Measurements from ENCODE around the gene HIP1R.
"Not testable (repeated sequence)": the region's sequence is repeated elsewhere in the genome, so short reads cannot be mapped to it uniquely, and the experiment has no call there.

The HIP1R gene

GRCh38 chr12:122862872-122863701 lies 27.8 kb downstream of the HIP1R start:
- DNase-seq, result peak; percentile 26

DNA sequence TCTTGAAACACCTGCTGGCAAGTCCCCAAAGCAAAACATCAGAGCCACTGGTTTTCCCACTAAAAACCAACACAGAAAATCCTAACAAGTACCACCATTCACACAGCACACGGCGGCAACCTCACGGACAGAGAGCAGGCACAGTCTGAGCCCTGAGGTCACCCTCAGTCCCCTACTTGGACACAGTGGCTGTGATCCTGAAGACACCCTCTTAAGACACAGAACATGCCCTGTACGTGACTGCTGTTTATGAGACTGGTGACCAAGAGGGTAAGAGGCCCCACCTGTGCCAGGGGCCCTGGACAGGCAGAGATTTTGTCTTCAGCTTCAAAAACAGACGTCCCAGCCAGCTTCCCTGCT lies 29.6 kb downstream of the HIP1R start:
- no peak for DNase-seq

DNA sequence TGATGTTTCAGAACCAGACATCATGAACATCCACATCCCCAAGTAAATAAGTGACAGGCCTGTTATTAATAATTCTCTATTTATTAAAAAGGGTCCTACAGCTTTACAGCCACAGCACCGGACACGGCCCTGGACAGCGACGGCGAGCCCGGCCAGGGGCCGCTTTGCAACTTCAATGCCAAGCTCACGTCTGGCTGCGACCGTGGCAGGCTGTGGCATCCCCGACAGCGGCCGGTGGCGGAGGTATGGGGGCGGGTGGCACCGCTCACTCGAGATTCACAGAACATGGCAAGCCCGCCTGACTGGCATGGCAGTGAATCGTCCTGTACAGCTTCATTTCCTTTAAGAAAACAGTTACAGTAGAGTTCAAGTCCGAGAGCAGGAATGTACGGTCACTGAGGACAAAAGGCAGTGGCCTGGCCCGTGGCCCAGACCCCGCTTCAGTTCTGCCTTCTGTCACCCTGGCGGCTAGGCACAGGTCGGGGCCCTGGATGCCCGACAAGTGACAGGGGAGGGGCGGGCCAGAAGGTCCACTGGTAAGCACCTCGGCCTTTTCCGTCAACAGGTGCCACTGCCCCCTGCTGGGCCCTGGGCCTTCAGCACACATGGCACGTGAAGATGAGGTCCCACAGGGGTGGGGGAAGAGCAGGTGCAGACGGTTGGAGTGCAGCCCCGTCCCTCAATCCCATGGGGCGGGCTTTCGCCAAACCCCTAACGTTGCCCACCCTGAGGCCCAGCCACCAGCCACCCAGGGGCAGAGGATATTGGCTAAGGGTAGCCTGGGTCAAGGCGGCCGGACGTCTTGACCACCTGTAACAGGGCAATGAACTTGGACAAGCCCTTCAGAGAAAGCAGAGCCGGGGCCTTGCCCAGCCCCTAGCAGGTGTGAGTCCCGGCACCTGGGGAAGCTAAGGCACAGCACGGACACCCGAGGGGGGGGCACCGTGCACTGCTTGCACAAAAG lies 30.3 kb downstream of the HIP1R start:
- no peak for DNase-seq

- DNase-seq, result no peak
Measured at GRCh38 chr12:122866379-122866778, 31.1 kb downstream of the HIP1R start.

DNA sequence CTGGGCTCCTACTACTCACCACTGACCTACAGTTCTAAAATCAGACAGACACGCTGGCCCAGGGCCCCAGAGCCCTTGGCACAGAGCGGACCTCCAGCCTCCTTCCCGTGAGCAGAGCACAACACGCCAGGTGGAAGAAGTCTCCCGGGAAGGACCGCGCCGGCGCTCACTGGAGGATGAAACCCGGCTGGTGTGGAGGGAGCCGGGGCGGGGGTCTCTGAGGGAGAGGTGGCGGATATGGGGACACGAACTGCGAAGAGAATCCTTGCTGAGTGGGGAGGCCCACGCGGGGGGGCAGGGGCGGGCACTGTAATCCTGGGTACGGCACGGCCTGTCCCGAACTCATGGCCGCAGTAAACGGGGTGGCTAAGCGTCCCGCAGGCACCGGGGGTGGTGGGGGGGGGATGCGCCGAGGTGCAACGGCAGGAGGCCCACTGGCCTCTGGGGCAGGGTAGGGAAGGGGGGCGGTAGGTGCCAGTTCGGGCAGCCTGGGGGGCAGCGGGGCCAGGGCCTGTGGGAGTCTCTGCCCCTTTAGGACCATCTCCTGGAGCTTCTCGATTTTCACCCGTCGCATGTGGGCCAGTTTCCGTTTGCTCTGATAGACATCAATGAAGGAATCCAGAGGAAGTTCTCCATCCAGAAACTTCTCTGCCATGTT lies 31.8 kb downstream of the HIP1R start:
- no peak for DNase-seq

- DNase-seq, result no peak
Measured at GRCh38 chr12:122867691-122868461, 32.6 kb downstream of the HIP1R start.

DNA sequence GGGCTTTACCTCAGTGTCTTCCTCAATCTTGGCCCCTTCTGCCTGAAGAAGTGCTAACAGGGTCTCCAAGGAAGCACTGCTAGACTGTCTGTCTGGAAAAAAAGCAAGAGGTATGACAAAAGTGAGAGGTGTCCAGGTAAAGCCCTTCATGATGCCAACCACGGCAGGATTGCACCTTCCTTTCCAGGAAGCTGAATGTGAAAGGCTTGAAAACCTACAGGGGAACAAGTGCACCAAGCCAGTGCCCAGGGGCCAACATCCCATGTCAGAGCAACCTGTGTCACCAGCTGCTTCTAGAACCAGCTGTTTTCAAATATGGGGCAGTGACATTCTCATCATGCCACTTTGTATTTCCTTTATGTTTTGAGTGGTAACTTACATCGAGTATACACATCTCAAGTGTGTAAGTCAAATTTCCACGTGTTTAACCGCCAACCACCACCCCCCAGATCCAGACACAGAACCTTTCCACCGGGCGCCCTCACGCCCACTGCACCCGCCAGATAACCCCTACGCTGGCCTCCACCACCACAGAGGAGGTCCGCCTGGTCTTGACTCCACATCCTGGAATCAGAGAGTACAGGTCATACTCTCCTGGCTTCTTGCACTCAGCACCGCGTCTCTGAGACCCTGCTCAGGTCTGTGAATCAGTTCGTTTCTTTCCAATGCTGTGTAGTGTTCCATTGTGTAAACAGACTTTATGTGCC lies 33.4 kb downstream of the HIP1R start:
- DNase-seq, result no peak

DNA sequence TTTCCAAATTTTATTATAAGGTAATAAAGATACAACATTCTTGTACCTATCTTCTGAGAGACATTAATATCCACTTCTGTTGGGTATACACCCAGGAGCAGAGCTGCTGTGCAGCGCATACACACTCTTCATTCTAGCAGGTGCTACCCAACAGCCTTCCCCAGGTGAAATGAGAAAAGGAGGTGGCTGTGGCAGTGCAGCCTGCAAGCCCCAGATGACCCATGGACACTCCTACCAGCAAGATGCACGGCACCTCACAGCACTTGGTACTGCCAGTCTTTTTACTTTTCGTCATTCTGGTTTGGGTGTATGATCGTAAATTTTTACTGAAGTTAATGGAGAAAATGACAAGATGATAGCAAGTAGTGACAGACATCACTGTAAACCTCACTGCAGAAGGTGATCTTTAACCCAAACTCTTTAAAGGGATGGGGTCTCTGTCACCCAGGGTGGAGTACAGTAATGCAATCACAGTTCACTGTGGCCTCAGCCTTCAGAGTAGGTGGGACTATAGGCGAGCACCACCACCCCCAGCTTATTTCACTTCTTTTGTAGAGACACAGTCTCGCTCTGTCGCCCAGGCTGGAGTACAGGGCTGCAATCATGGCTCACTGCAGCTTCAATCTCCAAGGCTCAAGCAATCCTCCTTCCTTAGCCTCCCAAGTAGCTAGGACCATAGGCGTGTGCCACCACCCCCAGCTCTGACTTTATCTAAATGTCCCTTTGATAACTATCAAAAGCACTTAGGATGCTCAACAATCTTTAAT lies 34.1 kb downstream of the HIP1R start:
- DNase-seq, result no peak

GRCh38 chr12:122870163-122870842 lies 35.0 kb downstream of the HIP1R start:
- no peak for DNase-seq

GRCh38 chr12:122870867-122871664 lies 35.8 kb downstream of the HIP1R start:
- no peak for DNase-seq

GRCh38 chr12:122871851-122872780 lies 36.9 kb downstream of the HIP1R start:
- DNase-seq, result no peak

DNA sequence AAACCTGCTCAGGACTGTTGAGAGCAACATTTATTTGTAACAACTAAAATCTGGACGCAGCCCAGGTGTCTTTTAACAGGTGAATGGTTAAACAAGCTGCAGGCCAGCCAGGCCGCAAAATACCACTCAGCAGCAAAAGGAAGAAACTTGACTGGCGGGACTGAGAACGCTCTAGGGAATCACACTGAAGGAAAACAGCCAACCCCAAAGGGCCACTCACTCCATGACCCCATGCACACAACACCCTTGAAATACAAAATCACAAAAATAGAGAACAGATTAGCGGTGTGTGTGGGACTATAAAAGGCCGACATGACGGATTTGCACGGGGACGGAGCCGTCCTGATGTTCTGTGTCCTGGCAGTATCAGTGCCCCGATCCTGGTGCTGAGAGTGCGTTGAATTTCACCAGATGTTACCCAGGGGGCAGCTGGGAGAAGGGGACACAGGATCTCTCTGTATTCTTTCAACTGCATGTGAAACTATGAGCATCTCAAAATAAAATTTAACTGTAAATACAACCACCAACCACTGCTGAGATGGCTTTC lies 37.6 kb downstream of the HIP1R start:
- no peak for DNase-seq

- DNase-seq, result no peak
Measured at GRCh38 chr12:122873540-122873939, 38.3 kb downstream of the HIP1R start.

DNA sequence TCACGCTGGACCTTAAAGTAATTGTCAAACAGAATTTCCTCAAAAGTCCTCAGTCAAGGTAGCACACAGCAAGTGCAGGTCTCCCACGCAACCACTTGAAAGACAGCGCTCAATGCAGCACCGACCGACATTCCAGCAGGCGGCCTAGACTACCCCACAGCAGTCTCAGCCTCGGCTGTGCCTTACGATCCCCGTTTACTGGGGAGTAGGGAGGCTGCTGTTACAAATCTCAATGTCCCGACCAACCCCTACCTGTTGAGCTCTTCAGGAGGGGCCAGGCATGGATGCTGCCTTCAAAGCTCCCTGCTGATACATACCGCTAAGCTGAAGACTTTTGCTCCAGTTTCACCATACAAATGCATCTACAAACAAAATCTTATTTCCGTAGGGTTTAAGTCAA lies 38.8 kb downstream of the HIP1R start:
- DNase-seq, result no peak

DNA sequence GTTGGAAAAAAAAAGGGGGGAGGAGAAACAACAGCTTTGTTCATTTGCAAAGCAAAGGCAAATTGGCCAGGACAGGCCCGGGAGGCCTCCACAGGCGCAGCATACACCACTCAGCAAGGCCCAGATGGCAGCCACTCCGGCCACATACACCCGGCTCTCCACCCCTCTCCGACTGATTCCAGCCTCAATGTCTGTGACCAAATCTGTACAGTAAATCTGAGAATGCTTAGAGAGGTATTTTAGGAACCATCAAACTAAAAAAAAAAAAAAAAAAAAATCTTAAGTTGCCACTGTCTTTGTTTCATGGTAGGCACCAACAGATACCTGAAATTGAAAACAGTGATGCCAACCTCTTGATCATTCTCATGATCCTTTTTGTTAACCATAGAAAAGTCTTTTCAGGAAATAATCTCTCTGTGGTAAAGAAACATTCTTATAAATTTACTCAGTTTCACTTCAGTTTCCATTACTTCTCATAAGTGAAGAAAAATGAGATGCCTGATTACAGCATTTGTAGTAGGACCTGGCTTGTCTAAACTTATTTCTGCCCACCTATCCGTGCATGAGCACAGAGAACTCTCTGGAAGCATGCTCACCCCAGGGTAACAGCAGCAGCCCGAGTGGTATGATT lies 40.4 kb downstream of the HIP1R start:
- DNase-seq, result no peak

GRCh38 chr12:122876281-122876680 lies 41.0 kb downstream of the HIP1R start:
- DNase-seq, result not testable (repeated sequence)

GRCh38 chr12:122876731-122877130 lies 41.5 kb downstream of the HIP1R start:
- no peak for DNase-seq
